ENCODE results near the gene RPL13A.

GRCh38 chr19:49528211-49528771 is 40.9 kb downstream of the RPL13A start:
- no peak for TF ChIP-seq PATZ1 (CRISPR knock-in tag; IDR thresholded peaks at IDR 0.05; ENCODE audit: borderline replicate concordance)
- TF ChIP-seq OSR1 (CRISPR knock-in tag; IDR thresholded peaks at IDR 0.05) = no peak
- TF ChIP-seq CSDC2 (CRISPR knock-in tag; IDR thresholded peaks at IDR 0.05) = no peak
- TF ChIP-seq ZFP30 (CRISPR knock-in tag; IDR thresholded peaks at IDR 0.05) = no peak
- TF ChIP-seq POU6F1 (CRISPR knock-in tag; IDR thresholded peaks at IDR 0.05; ENCODE audit: borderline replicate concordance, low read depth) = no peak
- no peak for TF ChIP-seq RARB (CRISPR knock-in tag; IDR thresholded peaks at IDR 0.05)
- TF ChIP-seq ZNF70 (CRISPR knock-in tag; IDR thresholded peaks at IDR 0.05) = no peak
- no peak for TF ChIP-seq ARNTL (CRISPR knock-in tag; IDR thresholded peaks at IDR 0.05; ENCODE audit: borderline replicate concordance, low read depth)
- TF ChIP-seq ISL1 (CRISPR knock-in tag; IDR thresholded peaks at IDR 0.05) = no peak

Data from SK-N-SH treated with all-trans-retinoic acid at 6 μM for 48 hours (cell line).